HEK293T (cell line): ENCODE measurements around the gene MRPL27.

Experiments used
- ARNT ChIP-seq: fragments of 450-650 bp; IDR thresholded peaks from 2 replicates; pipeline ENCODE4 v1.6.1; 2017; ENCODE audit warnings: mild to moderate bottlenecking
- CTBP1 ChIP-seq: fragments of 450-650 bp; IDR thresholded peaks from 2 replicates; pipeline ENCODE4 v1.6.1; 2016; ENCODE audit warnings: borderline replicate concordance
- ELF4 ChIP-seq: fragments of 450-650 bp; IDR thresholded peaks from 2 replicates; pipeline ENCODE4 v1.6.1; 2017; ENCODE audit warnings: antibody characterized with exemption
- FOXA1 ChIP-seq: fragments of 450-650 bp; IDR thresholded peaks from 2 replicates; pipeline ENCODE4 v1.6.1; 2016; ENCODE audit warnings: mild to moderate bottlenecking
- FOXM1 ChIP-seq: fragments of 450-650 bp; IDR thresholded peaks from 2 replicates; pipeline ENCODE4 v1.6.1; 2017; ENCODE audit warnings: mild to moderate bottlenecking, borderline replicate concordance
- HDGF ChIP-seq: fragments of 450-650 bp; IDR thresholded peaks from 2 replicates; pipeline ENCODE4 v1.6.1; 2017; ENCODE audit warnings: antibody characterized with exemption, borderline replicate concordance
- NFRKB ChIP-seq: fragments of 450-650 bp; IDR thresholded peaks from 2 replicates; pipeline ENCODE4 v1.6.1; 2016; ENCODE audit warnings: mild to moderate bottlenecking, moderate library complexity
- PKNOX1 ChIP-seq: fragments of 450-650 bp; IDR thresholded peaks from 2 replicates; pipeline ENCODE4 v1.6.1; 2016
- SP1 ChIP-seq: fragments of 450-650 bp; IDR thresholded peaks from 2 replicates; pipeline ENCODE4 v1.6.1; 2017
- SUZ12 ChIP-seq: fragments of 450-650 bp; IDR thresholded peaks from 2 replicates; pipeline ENCODE4 v1.6.1; 2016; ENCODE audit warnings: mild to moderate bottlenecking
- TARDBP ChIP-seq: fragments of 450-650 bp; IDR thresholded peaks from 2 replicates; pipeline ENCODE4 v1.6.1; 2016
- ZNF384 ChIP-seq: fragments of 450-650 bp; IDR thresholded peaks from 2 replicates; pipeline ENCODE4 v1.6.1; 2016

GRCh38 chr17:50325906-50326305 lies 47.1 kb downstream of the MRPL27 start:
- no peak for TF ChIP-seq SP1
- TF ChIP-seq HDGF, result no peak
- no peak for TF ChIP-seq CTBP1
- TF ChIP-seq ELF4, result no peak
- TF ChIP-seq PKNOX1, result no peak
- no peak for TF ChIP-seq FOXM1
- no peak for TF ChIP-seq FOXA1
- TF ChIP-seq ARNT, result no peak
- TF ChIP-seq TARDBP, result no peak
- no peak for TF ChIP-seq SUZ12
- TF ChIP-seq NFRKB, result no peak
- TF ChIP-seq ZNF384, result no peak
